Measurements from ENCODE around the gene ZNF230. TPM values are rescaled to one million over a fixed set of nuclear protein-coding genes. Genes with fewer than 3 reads are reported as not detected.

Gene ZNF230
- 4.1 TPM in 2 replicates for total RNA-seq

GRCh38 chr19:44002566-44003460 lies at the start of gene ZNF230:
TSS of gene ZNF230 (plus strand) at chr19:44002957. CDS start at chr19:44007079, 4,122 bp downstream.

GRCh38 chr19:43983912-43984686 lies 18.7 kb upstream of the ZNF230 start, which contains the start of gene ZNF155:
TSS of gene ZNF155 (plus strand) at chr19:43984188. CDS start at chr19:43988544, 4,356 bp downstream.

GRCh38 chr19:44025217-44025936 lies 22.6 kb downstream of the ZNF230 start, which contains the start of gene ZNF222:
TSS of gene ZNF222 (plus strand) at chr19:44025379. CDS start at chr19:44025437, 58 bp downstream.

GRCh38 chr19:44051650-44052402 lies 49.1 kb downstream of the ZNF230 start, which contains the start of gene ZNF223:
TSS of gene ZNF223 (plus strand) at chr19:44052036. CDS start at chr19:44055177, 3,141 bp downstream.

Other genes starting within 250 kb of the ZNF230 start
- gene SMG9, start 248.0 kb upstream of the ZNF230 start, total RNA-seq, result 4.3 and 8.8 TPM in 2 replicates
- gene KCNN4, start 222.0 kb upstream of the ZNF230 start, total RNA-seq, result 0.77 and 3.3 TPM in 2 replicates
- gene LYPD5, start 200.5 kb upstream of the ZNF230 start, total RNA-seq, result 0.95 and 1.9 TPM in 2 replicates
- 9.7 and 14.8 TPM in 2 replicates for gene ZNF283, start 175.6 kb upstream of the ZNF230 start, total RNA-seq
- 3.8 and 3.9 TPM in 2 replicates for gene ZNF404, start 119.0 kb upstream of the ZNF230 start, total RNA-seq
- 16.4 and 16.6 TPM in 2 replicates for gene ZNF45, start 67.7 kb upstream of the ZNF230 start, total RNA-seq
- gene ZNF221, start 51.7 kb upstream of the ZNF230 start, total RNA-seq, result 10.8 and 11.8 TPM in 2 replicates
- 7.8 and 9.8 TPM in 2 replicates for gene ZNF155, start 18.8 kb upstream of the ZNF230 start, total RNA-seq
- gene ZNF222, start 22.4 kb downstream of the ZNF230 start, total RNA-seq, result 6.0 and 7.9 TPM in 2 replicates
- gene ZNF223, start 49.1 kb downstream of the ZNF230 start, total RNA-seq, result 4.7 and 8.1 TPM in 2 replicates
- 3.3 TPM in 2 replicates for gene ZNF284, start 69.2 kb downstream of the ZNF230 start, total RNA-seq
- 31.8 and 42.5 TPM in 2 replicates for gene ZNF224, start 91.4 kb downstream of the ZNF230 start, total RNA-seq
- 8.7 and 11.6 TPM in 2 replicates for gene ZNF225, start 110.4 kb downstream of the ZNF230 start, total RNA-seq
- gene ZNF234, start 138.6 kb downstream of the ZNF230 start, total RNA-seq, result 11.2 and 14.3 TPM in 2 replicates
- gene ZNF226, start 162.1 kb downstream of the ZNF230 start, total RNA-seq, result 22.7 and 32.3 TPM in 2 replicates
- gene ZNF227, start 209.6 kb downstream of the ZNF230 start, total RNA-seq, result 22.2 and 23.8 TPM in 2 replicates